ENCODE measurements around the gene TRPM4.
"Not testable (repeated sequence)": the region's sequence is repeated elsewhere in the genome, so short reads cannot be mapped to it uniquely, and the experiment has no call there.

The TRPM4 gene

DNA sequence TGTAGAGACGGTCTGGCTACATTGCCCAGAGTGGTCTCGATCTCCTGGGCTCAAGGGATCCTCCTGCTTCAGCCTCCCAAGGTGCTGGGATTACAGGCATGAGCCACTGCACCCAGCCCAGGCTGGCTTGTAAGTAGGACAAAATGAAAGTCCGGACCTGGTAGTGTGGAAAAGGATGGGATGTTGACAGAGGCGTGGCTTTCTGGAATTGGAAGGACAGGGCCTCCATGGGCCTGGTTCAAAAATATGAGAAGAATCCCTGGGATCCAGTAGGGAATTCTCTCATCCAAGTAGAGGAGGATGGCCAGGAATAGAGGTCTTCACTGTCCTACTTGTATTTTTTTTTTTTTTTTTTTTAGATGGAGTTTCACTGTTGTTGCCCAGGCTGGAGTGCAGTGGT lies 64.9 kb downstream of the TRPM4 start:
- FAIRE-seq (no peak), DNase-seq (ENCODE audit: insufficient read length, low spot score) (no peak)

DNA sequence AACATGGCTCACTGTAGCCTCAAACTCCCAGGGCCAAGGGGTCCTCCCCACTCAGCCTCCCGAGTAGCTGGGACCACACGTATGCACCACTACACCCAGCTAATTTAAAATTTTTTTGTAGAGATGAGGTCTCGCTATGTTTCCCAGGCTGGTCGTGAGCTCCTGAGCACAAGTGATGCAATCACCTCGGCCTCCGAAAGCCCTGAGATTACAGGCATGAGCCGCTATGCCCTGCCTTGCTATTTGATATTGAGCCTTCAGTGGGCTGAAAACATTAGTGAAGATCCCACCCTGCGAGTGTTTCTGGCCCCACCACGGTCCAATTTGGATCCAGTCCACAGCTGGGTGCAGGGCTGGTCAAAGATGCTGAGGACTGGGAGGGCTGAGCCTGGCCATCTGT lies 65.9 kb downstream of the TRPM4 start:
- FAIRE-seq (no peak), DNase-seq (ENCODE audit: insufficient read length, low spot score) (no peak)

DNA sequence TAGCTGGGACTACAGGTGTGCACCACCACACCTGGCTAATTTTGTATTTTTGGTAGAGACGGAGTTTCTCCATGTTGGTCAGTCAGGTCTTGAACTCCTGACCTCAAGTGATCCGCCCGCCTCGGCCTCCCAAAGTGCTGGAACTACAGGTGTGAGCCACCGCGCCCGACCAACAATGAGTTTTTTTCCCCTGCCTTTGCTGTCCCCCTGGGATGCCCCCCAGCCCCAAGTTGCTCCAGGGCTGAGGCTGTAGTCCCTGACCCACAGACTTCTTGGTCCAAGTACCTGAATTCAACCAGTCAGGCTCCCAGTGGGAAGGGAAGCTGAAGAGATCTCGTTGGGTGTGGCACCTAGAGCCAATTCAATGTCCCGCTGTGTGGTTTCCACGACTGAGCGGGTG lies 66.8 kb downstream of the TRPM4 start:
- not testable (repeated sequence) for FAIRE-seq; DNase-seq (ENCODE audit: insufficient read length, low spot score)

DNA sequence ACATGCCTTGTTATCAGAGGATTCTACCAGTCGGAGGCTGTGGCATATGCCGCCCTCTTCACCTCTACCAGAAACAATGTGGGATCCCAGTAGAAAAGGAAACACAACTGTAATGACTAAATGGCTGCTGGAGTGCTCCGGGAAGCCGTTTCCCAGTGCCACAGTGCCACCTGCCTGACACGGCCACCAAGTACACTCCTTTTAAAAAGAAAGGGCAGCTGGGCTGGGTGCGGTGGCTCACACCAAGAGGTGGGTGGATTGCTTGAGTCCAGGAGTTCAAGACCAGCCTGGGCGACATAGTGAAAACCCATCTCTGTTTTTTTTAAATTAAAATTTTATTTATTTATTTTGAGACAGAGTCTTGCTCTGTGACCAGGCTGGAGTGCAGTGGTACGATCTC lies 67.3 kb downstream of the TRPM4 start:
- no peak for FAIRE-seq
- no peak for DNase-seq (ENCODE audit: insufficient read length, low spot score)

DNA sequence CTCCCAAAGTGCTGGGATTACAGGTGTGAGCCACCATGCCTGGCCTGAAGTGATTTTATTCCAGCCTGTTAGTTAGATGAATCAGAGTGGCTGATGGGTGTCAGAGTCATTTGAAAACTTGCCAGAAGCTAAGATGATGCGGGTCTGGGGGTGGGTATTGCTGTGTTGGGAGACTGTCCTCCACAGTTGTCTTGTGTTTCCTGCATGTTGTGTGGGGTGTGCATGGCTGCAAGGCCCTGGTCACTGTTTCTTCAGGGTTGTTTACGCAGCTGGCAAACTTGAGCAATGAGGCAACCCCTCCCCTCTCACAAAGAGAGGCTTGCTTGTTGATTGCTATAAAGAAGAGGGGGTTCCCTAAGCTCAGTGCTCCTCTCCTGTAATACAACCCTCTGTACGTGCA lies 71.8 kb downstream of the TRPM4 start:
- FAIRE-seq: no peak
- no peak for DNase-seq (ENCODE audit: insufficient read length, low spot score)

DNA sequence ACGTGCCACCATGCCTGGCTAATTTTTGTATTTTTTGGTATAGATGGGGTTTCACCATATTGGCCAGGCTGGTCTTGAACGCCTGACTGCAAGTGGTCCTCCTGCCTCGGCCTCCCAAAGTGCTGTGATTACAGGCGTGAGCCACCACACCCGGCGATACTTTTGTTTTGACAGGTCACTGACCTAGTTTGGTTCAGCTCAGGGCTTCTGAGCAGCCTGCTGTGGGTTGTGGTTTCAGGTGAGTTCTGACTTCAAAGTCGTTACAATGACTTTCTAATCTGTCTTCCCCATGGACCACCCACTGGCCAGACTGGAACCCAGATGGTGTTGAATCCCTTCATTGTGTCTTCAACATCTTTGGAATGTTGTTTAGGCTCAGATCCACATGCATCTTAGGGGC lies 73.8 kb downstream of the TRPM4 start:
- no peak for DNase-seq (ENCODE audit: insufficient read length, low spot score)
- FAIRE-seq: no peak

DNA sequence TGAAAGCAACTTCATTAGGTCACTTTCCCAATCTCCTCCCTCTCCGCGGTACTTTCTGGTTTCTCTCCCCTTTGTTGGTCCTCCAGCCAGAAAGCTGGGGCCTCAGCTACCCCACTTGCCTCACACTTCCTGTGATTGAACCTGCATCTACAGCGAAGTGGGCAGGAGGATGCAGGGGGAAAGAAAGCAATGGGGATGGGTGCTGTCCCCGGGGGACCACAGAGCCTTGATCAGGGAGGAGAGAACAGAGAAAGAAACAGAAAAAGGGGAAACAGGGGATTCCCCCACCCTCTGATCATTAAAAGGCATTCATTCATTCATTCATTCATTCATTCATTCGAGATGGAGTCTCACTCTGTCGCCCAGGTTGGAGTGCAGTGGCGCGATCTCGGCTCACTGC lies 74.2 kb downstream of the TRPM4 start:
- FAIRE-seq (no peak), DNase-seq (ENCODE audit: insufficient read length, low spot score) (no peak)

DNA sequence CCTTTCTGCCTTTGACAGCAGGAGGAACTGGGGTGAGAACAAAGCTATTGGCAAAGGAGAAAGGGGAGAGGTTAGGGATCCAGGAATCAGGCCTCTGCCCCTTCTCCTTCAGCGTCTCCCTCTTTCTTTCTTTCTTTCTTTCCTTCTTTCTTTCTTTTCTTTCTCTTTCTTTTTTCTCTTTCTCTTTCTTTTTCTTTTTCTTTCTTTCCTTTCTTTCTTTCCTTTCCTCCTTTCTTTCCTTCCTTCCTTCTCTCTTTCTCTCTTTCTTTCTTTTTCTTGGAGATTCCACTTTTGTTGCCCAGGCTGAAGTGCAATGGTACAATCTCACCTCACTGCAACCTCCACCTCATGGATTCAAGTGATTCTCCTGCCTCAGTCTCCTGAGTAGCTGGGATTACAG lies 75.6 kb downstream of the TRPM4 start:
- DNase-seq (ENCODE audit: insufficient read length, low spot score) (no peak), FAIRE-seq (no peak)

DNA sequence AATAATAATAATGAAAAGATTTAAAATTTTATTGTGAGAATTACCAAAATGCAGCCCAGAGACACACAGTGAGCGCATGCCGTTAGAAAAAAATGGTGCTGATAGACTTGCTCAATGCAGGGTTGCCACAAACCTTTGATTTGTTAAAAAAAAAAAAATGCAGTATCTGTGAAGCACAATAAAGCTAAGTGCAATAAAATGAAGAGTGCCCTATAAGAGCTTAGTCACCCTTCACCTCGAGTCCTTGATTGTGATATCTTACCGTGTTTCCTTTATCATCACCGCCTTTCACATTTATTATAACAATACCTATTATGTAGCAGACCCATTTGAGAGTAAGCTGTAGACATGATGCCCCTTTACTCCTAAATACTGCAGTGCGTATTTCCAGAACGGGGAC lies 84.2 kb downstream of the TRPM4 start:
- DNase-seq (ENCODE audit: insufficient read length, low spot score): no peak
- no peak for FAIRE-seq

DNA sequence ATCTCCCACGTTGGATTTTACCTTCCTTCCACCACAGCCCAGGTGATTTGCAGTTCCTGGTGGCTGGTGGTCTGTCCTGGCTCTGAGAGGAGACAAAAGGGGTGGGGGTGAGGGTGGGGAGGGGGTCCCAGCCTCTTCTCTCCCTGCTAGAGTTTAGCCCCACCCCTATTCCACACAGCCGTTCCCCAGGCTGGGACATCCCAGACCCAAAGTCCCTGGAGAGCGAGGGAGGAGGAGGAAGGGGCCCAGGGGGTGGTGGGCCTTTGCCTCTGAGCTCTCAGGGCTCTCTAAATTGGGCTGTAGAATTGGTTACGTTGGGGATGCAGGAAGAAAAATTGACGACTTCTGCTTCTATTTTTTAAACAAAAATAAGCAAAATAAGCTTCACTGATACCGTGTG lies 85.5 kb downstream of the TRPM4 start:
- FAIRE-seq (no peak), DNase-seq (ENCODE audit: insufficient read length, low spot score) (no peak)

DNA sequence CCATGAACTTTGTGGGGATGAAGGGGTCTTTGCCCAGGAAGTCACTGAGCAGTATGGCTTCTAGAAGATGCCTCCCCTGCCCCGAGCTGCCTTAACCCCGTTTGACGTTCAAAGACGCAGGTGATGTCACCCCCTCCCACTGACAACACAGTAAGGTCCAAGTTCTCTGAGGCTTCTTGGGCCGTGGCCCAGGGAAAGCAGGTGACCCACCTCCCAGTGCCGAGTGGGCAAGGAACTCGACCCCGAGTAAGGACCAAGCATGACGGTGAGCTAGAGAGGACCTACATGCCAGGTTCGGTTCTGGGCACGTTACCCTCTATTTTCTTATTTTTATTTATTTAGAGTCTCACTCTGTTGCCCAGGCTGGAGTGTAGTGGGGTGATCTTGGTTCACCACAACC lies 86.1 kb downstream of the TRPM4 start:
- DNase-seq (ENCODE audit: insufficient read length, low spot score) (no peak), FAIRE-seq (no peak)

DNA sequence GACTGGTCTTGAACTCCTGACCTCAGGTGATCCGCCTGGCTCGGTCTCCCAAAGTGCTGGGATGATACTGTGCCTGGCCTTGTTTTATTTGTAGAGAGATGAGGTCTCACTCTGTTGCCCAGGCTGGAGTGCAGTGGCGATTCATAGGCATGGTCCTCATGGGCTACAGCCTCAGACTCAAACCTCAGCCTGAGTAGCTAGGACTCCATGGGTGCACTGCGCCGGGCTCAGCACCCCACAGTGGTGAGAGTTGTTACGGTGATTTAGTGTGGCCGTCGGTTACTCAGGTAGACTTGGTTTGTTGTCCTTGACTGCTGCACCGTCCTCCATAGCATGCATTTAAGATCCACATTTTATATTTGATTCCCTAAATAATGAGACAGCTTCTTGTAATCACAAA lies 86.7 kb downstream of the TRPM4 start:
- DNase-seq (ENCODE audit: insufficient read length, low spot score) (no peak), FAIRE-seq (no peak)

DNA sequence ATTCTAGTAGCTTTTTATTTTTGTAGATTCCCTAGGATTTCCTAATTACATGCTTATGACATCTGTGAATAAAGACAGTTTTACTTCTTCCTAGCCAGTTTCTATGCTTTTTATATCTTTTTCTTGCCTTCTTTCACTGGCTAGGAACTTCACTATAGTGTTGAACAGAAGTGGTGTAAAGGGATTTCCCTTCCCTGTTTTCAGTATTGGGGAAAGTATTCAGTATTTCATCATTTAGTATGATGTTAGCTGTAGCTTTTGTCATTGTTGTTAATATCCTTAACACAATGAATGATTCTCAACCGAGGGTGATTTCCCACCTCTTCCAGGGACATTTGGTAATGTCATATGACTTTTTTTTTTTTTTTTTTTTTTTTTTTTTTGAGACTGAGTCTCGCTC lies 90.1 kb downstream of the TRPM4 start:
- DNase-seq (ENCODE audit: insufficient read length, low spot score) (no peak), FAIRE-seq (no peak)

DNA sequence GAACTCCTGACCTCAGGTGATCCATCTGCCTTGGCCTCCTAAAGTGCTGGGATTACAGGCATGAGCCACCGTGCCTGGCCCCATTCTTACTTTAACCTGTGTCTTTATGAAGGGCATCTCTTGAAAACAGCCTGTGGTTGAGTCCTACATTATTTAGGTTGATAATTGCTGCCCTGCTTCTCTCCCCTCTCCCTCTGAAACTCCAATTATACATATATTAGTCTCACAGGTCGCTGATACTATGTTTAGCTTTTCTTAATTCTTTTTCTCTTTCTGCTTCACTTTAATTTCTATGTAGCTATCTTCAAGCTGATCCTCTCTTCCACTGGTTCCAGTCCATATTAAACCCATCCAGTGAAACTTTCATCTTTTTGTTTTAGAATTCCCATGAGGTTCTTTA lies 92.3 kb downstream of the TRPM4 start:
- DNase-seq (ENCODE audit: insufficient read length, low spot score): no peak
- no peak for FAIRE-seq

DNA sequence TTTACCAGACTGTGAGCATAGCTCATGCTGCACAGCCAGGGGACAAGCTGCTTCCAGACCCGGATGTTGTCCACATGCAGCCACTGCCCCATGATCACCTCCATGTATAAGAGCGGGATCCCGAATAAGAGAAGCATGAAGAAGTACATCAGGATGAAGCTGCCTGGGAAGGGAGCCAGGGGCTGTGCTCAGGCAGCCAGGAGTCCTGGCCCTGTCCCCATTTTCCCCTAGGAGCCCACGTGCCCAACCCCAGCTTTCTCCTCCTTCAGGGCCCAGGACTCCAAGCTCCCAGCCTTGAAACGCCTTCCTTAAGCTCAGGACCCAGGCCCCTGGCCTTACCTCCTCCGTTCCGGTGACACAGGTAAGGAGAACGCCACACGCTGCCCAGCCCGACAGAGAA lies 98.1 kb downstream of the TRPM4 start:
- no peak for FAIRE-seq
- no peak for DNase-seq (ENCODE audit: insufficient read length, low spot score)

DNA sequence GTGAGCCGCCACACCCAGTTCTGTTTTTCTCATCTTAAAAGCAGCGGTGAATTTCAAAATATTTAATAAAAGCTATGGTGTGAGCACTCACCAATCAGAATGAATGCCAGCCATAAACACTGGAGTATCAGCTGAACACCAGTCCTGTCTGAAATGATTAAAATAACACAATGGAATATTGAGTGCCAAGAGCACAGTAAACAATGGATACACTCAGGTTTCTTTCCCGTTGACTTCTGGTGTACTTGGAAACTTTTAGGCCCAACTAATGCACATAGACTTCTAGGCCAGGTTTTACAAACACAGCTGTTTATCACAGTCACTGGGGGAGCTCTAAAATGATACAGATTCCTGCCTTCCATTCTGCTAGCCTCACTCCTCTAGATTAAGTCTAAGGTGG lies 99.1 kb downstream of the TRPM4 start:
- FAIRE-seq (no peak), DNase-seq (ENCODE audit: insufficient read length, low spot score) (no peak)
